NCI-H1105 treated with DMSO at 0.1 percent for 48 hours (cell line): ENCODE data around the gene SEMA6C.

Experiments used
- DNase-seq: peaks from one replicate; lab custom pipeline; 2025; lab: John Stamatoyannopoulos, UW

Gene SEMA6C

DNA sequence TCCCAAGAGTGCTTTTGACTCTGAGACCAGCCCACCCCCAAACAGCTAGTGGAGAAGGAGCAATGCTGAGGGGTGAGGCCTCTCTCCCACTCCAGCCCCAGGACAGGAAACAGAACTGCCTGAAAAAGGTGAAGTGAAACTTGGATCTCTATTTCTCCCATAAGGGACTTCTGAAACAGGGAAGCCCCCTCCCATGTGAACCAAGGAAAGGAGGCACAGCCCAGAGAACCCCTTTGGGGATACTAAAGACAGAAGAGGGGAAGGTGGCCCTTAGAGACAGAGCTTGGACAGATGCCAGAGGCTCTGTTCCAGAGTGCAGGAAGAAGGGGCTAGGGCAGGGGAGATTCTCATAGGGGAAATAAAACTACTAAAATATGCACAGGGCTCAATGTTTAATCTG lies 12.9 kb upstream of the SEMA6C start:
- DNase-seq, result no peak

- DNase-seq, result no peak
Measured at GRCh38 chr1:151158751-151159251, 12.4 kb upstream of the SEMA6C start.

DNA sequence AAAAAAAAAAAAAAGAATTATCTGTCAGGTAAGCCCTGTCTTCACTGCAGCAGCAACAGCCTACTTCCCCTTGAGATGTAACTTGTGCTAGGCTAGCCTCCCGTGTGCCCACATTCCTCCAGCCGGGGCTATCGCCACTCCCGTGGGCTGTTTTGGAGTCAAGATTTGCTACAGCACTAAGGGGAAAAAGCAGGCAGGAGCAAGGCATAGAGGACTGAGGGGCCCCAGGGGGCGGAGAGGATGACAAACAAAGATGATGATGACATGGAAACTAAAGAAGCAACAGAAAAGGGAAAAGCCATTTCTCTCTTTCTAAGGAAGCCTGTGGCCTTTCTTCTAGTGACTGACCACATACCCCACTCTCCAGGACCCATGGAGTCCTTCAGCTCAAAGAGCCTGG lies 11.9 kb upstream of the SEMA6C start:
- no peak for DNase-seq

GRCh38 chr1:151157067-151157531 lies 10.7 kb upstream of the SEMA6C start:
- no peak for DNase-seq

- no peak for DNase-seq
Measured at GRCh38 chr1:151156515-151156819, 10.0 kb upstream of the SEMA6C start, which contains the start of gene TNFAIP8L2. TSS of gene TNFAIP8L2 (plus strand) at chr1:151156649. CDS start at chr1:151158698, 2,049 bp downstream.

DNA sequence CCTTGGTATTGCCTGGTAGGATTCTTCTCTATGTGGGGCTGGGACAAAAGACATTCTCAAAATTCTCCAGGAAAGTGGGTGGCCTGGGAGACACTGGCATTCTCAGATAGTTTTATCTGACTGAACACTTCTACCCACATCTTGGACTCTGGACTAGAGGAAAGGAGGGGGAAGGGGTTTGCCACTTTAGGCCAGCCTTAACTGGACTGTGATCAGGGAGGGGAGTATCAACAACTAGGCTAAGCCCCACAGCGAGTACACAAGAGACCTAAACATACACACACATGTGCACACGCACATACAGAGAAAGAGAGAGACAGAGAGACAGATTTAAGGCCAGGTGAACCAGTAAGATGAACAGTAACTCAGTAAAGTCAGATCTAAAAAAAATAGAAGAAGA lies 1.2 kb upstream of the SEMA6C start:
- no peak for DNase-seq

DNA sequence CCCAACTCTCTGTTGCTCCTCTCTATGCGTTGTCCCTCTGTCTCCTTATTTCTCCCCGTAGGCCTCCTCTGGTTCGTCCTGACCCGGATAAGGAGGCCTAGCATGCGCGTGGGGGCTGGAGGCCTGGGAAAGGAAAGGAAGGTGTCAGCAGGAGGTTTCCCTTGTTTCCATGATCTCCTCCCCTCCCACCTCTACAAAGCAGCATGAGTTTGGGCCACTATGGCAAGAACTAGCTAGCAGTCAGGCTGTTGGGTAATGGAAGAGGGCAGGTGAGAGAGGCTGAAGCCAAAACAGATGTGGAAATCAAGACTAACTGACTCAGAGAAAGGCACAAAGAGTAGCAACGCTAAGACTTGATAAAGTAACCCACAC lies 687 bp upstream of the SEMA6C start:
- no peak for DNase-seq

DNA sequence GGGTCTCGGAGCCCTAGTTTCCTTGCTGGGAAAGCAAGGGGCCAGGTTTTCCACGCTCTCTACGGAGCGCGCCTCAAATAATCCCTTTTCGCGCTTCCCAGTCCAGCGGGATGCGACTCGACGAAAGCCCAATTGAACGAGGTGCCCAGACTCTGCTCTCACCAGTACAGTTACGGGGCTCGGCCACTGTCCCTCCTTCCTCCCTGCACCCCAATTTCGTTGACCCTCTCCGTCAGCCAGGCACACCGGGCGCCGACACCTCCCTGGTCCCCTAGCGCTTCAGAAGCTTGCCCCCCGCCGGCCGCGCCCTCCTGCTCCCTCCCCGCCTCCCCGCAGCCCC lies 389 bp downstream of the SEMA6C start:
- no peak for DNase-seq

GRCh38 chr1:151145304-151146071 lies 943 bp downstream of the SEMA6C start:
- no peak for DNase-seq

GRCh38 chr1:151144474-151145303 lies 1.7 kb downstream of the SEMA6C start:
- DNase-seq, result no peak

DNA sequence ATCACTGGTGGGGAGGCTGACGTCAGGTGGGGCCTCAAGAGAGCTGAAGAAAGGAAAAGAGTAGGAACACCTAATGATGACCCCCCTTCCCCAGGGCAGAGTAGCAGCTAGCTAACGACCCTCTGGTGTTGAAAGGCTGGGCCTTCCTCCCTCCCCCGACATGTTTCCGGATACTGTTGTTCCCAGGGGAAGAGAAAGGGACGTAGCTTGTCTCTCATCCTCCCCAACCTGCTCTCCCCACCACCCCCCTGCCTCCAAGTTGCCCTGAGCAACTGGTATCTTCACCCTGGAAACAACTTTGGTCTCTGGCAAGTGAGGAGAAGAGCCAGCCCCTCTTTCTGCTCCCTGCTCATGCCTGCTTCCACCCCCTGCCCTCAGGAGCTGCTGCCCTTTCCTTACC lies 2.4 kb downstream of the SEMA6C start:
- no peak for DNase-seq

DNA sequence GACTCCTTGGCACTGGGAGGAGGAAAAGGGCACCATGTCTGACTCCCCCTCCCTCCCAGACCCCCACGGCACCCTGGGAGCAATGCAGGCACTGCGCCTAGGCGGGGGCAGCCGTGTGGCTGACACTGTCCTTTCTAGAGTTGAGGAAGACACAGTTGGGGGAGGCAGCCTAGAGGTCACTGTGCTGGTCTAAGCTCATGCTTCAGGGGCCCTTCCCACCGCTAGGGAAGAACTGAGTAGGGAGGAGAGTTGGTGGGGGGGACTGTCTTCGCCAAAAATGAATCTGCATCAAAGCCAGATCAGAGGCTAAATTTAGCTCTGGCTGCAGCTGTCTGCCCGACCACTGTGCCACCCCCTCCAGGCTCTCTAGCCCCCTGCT lies 3.4 kb downstream of the SEMA6C start:
- no peak for DNase-seq

DNA sequence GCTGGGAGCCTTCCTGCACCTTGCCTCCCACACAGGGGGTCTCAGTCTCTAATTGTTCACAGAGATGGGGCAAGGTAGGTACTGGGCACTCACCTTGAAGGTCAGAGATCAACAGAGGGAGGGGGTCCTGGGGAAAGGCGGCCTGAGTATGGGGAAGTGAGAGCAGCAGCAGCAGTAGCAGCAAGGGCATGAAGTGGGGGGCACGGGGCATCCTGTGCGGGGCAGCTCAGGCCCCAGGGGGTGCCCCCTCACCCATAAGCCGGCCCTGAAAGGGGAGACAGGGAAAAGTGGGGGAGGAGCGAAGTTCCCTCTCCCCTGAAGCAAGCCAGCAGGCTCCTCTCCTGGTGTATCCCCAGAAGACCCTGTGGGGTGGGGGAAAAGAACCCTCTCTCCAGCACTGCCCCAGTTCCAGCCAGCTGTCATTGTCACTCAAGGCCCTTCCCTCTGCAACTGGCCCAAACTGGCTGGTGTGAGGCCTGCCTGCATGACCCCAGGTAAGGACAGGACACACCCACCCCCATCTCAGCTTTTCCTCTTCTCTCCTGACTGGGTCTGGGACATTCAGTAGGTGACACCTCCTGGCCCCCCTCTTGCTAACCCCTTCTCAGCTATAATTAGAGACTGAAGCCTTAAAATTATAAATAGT lies 3.9 kb downstream of the SEMA6C start:
- no peak for DNase-seq

DNA sequence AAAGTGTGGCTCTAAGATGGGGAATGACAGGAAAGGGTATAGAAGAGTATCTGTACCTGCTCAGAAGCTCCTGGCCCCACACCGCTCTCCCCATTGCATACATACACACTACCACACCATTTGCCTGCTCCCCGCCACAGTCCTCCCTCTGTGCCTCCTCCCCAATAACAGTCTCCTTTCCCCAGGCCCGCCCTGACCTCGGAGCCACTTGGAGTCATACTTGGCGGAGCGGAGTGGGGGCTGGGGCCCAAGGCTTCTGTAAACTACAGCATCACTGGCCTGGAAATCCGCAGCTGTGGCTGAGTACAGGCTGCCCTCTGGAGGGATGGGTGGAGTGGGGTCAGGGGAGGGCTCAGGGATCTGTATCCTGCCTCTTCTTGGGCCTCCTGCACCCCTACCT lies 8.6 kb downstream of the SEMA6C start:
- no peak for DNase-seq

- no peak for DNase-seq
Measured at GRCh38 chr1:151135433-151136385, 10.7 kb downstream of the SEMA6C start.

DNA sequence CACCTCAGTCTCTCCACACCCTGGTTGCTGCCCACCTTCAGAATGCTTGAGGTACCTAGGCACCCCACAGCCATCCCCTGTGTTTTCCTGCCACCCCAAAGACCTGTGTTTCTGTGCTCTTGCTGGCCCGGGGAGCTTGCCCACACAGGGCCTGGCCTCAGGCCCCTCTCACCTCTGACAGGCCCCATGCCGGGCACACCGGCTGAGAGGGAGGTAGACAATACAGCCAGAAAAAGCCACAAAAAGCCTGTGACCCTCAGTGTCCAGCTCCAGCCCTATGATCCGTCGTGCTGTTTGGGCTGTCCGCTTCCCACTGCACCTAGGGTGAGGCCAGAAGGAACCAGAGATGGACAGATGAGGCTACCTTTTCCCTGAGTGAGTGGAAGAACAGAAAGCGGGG lies 11.4 kb downstream of the SEMA6C start:
- DNase-seq, result no peak

DNA sequence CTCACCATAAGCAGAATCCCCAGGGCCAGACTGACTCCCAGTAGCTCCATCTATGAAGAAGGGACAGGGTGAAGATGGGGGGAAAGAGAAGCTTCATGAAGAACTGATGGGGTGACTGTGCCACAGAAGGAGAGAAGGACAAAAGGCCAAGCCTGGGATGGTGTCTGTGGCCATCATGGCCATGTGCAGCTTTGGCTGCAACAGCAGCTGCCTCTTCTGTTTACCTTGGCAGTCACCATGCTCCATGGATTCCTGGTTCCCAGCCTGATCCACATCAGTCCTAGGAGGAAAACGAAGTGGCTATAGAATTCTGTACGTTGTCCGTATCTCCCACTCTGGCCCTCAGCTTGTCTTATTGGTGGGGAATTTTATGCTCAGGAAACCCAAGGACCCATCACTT lies 12.0 kb downstream of the SEMA6C start:
- no peak for DNase-seq

GRCh38 chr1:151133018-151133806 lies 13.2 kb downstream of the SEMA6C start:
- DNase-seq, result no peak

- DNase-seq, result no peak
Measured at GRCh38 chr1:151132335-151133017, 14.0 kb downstream of the SEMA6C start.

DNA sequence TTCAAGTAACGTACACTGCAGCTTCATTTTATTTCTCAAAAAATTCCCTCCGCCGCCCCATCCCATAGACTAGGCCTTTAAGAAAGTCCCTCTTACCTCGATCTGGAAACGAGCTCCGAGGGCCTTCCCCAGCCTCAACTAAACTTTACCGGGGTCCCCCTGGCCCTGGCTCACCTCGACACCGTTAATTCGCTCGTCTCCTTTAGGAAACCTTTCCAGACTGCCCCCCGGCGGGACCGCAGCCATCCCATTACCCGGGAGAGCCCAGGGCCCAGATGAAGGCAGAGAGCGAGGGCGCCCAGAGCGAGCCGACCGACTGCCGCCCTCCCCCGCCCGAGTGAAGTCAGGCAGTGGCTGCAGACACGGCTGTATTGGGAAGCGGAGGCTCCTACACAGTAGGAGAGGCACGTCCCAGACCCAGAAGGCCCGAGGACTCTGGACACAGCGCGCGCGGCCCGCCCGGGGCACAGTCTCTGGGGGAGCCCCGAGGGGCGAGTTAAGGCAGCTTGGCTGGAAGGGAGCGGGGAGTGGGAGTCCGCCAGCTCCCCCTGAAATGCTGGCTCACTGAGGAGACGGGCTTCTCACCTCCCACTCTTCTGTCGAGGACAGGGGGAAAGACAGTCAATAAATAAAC lies 14.6 kb downstream of the SEMA6C start:
- no peak for DNase-seq
